Activated T-cell treated with anti-CD3 and anti-CD28 coated beads, Interleukin-2, amount 50 U/mL, for 72 hours (primary cell): Measurements from ENCODE around the gene RXRA. TPM values are rescaled to one million over a fixed set of nuclear protein-coding genes. Genes with fewer than 3 reads are reported as not detected.

Experiments
- ATAC-seq, 2 donors: fragments of 150-1000 bp; cut with Tn5 transposase; replicated peaks in 1 of 2; 2 replicates each; pipeline ENCODE4 v1.10.0; 2021; ENCODE audit warnings: moderate library complexity in 2 of 2, mild to moderate bottlenecking in 1 of 2
- DNase-seq, 2 donors: peaks; one replicate each; pipeline ENCODE4 v3.0.0; 2021 to 2022; ENCODE audit warnings: mixed read lengths in 1 of 2
- H3K27ac Mint-ChIP-seq: one replicate; pipeline ENCODE4 v1.8.0; 2022; ENCODE audit warnings: mild to moderate bottlenecking, moderate library complexity, mixed read lengths
- H3K27me3 Mint-ChIP-seq: one replicate; pipeline ENCODE4 v1.8.0; 2022; ENCODE audit warnings: low read depth, mixed read lengths
- H3K36me3 Mint-ChIP-seq, 2 donors: one replicate each; pipeline ENCODE4 v1.8.0; 2022; ENCODE audit warnings: mixed read lengths in 2 of 2, mild to moderate bottlenecking in 1 of 2; ENCODE audit not compliant: insufficient read depth in 2 of 2
- H3K4me1 Mint-ChIP-seq: one replicate; pipeline ENCODE4 v1.8.0; 2022; ENCODE audit warnings: low read depth, mixed read lengths
- H3K4me3 Mint-ChIP-seq, 2 donors: one replicate each; pipeline ENCODE4 v1.8.0; 2022; ENCODE audit warnings: mild to moderate bottlenecking in 2 of 2, mixed read lengths in 2 of 2, moderate library complexity in 2 of 2
- H3K9me3 Mint-ChIP-seq, 2 donors: one replicate each; pipeline ENCODE4 v1.8.0; 2022; ENCODE audit warnings: mixed read lengths in 2 of 2
- total RNA-seq, 2 donors: library from RNA; stranded (reverse); gene quantifications; one replicate each; pipeline ENCODE4 v1.2.3, GENCODE V29; 2022

RXRA gene
- total RNA-seq, 2 donors from 2014 or later: 4.9 to 12.4 TPM

DNA sequence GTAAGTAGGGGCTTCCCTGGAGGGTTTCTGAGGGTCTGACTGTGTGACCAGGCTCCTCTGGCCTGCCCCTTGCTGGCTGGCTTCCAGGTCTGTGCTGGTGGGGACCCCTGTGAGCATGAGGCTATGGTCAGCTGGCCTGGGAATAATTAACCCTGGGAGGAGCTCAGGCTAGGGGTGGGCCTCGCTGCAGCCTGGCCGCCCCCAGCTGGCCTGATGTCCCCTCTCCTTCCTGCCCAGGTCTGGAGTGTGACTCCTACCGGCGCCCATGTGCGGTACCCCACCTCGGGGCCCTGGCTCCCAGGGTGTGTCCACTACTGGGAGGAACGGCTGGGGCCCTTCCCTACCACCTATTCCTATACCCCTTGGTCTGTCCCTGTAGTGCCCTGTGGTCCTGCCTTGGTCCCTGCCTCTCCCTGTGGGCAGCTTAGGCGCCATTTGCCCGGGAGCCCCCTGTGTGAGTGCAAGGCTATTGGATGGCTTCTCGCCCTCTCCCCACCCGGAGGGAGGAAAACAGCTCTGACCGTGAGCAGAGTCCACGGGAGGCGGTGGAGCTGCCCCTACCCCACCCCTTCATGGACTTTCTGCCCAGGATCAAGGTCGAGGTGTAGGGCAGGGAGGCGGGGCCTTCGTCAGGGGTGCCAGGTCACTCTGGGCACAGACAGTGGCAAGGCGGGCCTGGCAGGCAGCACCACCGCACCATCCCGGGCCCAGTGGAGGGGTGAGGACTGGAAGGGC, 9.4 kb downstream of the RXRA start:
- ATAC-seq (no peak), DNase-seq (no peak)
- Mint-ChIP-seq H3K36me3 (no peaks in the 10 kb centered on the region), H3K4me3 (no peak overlapping the region), H3K9me3 (no peaks in the 10 kb centered on the region), H3K27ac (no peak overlapping the region), H3K27me3 (no peaks in the 10 kb centered on the region), H3K4me1 (no peaks in the 10 kb centered on the region)

DNA sequence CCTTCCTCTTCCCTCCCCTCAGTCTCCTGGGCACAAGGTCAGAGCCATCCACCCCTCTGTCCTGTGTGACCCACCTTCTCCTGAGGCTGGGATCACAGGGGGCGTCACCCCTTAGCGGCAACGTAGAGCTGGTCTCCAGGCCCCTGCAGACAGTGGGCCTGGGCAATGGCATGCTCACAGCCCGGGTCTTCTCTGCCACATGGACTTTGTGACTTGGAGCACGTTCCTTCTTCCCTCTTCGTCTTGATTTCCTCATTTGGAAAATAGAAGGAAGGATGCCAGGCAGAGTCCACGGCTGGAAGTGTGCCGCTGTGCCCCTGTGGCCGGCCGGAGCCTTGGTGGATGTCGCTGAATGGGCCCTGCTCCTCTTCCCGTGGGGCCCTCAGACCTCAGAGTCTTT, 10.0 kb downstream of the RXRA start:
- Mint-ChIP-seq H3K36me3 (no peaks in the 10 kb centered on the region), H3K4me1 (no peaks in the 10 kb centered on the region), H3K27me3 (no peaks in the 10 kb centered on the region), H3K4me3 (no peak overlapping the region), H3K27ac (no peak overlapping the region), H3K9me3 (no peaks in the 10 kb centered on the region)
- no peak for ATAC-seq
- no peak for DNase-seq

DNA sequence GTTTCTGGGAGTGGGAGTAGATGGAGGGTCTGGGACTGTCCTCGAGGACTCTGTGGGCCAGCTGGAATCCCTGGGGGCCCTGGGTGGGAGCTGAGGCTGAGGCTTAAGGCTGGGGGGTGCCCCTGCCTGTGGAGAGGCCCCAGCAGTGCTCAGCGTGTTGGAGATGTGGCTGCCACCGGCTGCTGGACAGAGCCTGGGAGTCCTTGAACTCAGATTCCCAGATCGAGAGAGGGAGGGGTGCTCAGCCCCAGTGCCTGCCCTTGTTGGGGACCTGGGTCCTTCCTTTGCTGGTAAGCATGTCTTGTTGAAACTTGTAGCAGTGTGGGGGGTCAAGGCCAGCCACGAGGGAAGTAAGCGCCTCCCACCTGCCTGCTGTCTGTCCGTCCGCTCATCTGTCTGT, 10.7 kb downstream of the RXRA start:
- ATAC-seq (no peak), DNase-seq (no peak)
- Mint-ChIP-seq H3K4me1 (no peaks in the 10 kb centered on the region), H3K36me3 (no peaks in the 10 kb centered on the region), H3K9me3 (no peaks in the 10 kb centered on the region), H3K4me3 (no peak overlapping the region), H3K27me3 (no peaks in the 10 kb centered on the region), H3K27ac (no peak overlapping the region)

DNA sequence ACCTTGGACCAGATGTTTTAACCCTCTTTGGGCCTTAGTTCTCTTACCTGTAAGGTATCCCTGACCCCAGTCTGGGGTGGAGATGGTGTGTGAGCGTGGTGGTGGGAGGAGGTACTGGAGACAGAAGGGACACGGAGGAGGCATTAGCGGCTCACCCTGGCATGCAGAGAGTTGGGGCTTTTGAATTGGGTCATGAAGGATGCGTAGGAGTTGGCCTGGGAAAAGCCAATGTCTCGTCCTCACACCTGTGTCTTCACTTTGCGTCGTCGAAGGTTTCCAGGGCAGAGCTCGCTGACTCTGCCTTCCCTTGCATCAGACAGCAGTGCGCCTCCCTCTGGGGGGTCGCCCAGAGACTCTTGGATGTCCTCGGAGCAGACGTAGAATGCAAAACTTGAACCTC, 11.2 kb downstream of the RXRA start:
- Mint-ChIP-seq H3K36me3 (no peaks in the 10 kb centered on the region), H3K4me1 (no peaks in the 10 kb centered on the region), H3K9me3 (no peaks in the 10 kb centered on the region), H3K4me3 (no peak overlapping the region), H3K27ac (no peak overlapping the region), H3K27me3 (no peaks in the 10 kb centered on the region)
- DNase-seq (no peak), ATAC-seq (no peak)

DNA sequence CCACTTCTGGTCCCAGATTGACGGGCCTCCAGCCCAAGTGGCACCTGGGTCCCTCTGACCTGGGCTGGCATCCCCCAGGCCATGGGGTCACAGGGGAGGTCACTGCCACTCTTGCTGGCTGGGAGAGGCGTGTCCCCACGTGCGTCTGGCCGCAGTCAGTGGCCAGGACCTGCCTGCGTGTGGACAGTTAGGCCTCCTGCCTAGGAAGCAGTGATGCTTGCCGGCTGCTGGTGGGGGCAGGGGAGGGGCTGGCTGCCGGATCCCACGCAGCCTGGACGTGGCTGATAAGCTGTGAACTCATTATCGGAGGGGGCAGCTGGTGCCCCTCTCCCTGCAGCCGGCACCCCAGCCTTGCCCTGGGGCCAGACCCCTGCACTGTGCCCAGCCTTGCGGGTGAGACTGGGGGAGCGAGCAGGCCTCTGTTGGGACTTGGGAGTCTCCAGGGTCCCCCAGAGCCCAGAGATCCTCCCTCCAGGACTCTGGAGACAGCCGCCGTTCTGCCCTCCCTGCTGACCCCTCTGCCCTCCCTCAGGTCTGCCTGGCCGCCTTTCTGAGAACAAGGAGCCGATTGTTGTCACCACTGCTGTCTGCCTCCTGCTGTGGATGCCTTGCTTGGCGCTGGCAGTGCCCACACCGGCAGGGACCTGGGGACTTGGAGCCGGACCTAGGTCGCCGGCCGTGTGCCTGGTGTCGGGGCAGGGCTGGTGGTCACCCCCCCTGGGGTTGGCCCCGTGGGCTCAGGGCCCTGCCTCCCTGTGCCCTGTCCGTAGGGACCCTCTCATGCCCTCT, 12.3 kb downstream of the RXRA start:
- Mint-ChIP-seq H3K27ac (no peak overlapping the region), H3K9me3 (no peaks in the 10 kb centered on the region), H3K36me3 (no peaks in the 10 kb centered on the region), H3K4me3 (no peak overlapping the region), H3K4me1 (no peaks in the 10 kb centered on the region), H3K27me3 (no peaks in the 10 kb centered on the region)
- no peak for DNase-seq
- no peak for ATAC-seq

DNA sequence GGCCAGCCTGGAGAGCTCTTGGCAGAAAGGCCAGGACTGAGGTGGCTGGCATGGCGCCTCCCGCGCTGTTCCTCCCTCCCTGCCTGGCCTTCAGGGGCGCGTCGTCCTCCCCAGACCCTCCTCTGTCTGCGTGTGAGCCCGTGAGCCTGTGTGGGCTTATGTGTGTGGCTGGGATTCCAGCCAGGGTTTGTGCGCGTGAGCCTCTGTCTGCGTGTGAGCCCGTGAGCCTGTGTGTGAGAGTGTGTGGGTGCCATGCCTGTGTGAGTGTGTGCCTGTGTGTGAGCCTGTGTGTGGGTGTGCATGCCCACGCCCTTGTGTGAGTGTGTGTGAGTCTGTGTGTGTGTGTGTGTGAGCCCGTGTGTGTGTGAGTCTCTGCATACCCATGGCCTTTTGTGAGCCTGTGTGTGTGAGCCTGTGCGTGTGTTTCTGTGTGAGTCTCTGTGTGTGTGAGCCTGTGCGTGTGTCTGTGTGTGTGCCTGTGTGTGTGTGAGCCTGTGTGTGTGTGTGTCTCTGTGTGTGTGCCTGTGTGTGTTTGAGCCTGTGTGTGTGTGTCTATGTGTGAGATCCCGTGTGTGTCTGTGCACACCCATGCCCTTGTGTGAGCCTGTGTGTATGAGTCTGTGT, 13.0 kb downstream of the RXRA start:
- no peak for ATAC-seq
- no peaks in the 10 kb centered on the region for H3K27me3 Mint-ChIP-seq
- H3K4me1 Mint-ChIP-seq: peaks cover 4% of the 10 kb centered on the region
- no peaks in the 10 kb centered on the region for H3K9me3 Mint-ChIP-seq
- H3K36me3 Mint-ChIP-seq: no peaks in the 10 kb centered on the region
- H3K4me3 Mint-ChIP-seq: no peak overlapping the region
- no peak for DNase-seq
- H3K27ac Mint-ChIP-seq: no peak overlapping the region

DNA sequence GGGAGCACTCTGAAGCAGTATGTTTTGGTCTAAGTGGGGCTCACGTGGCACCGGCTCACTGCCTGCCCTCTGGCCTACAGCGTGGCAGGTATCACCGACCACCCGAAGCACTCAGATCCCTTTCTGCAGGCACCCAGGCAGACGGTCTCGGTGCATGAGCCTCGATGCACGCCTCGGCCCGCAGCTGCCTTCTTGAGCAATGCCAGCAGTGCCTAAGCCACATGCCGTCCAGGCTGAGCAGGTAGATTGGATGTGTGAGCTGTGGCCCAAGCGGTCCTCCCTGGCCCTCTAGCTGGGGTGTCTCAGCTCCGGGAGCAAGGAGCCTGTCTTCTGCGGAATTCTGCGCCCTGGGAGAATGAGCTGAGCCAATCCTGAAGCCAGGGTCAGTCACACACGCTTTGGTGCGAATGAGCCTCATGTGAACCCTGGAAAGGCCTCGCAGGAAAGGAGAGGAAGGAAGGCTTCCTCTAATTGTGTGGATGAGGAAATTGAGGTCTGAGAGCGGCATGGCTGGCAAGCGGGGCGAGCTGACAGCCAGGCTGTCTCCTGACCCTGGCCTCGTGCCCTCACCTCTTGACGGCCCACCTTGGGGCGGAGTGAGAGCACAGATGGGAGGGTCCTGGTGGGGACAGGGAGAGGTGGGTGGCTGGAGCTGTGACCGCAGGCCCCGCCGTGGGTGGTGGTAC, 14.4 kb downstream of the RXRA start:
- H3K4me3 Mint-ChIP-seq: no peak overlapping the region
- H3K27ac Mint-ChIP-seq: no peak overlapping the region
- no peaks in the 10 kb centered on the region for H3K9me3 Mint-ChIP-seq
- H3K27me3 Mint-ChIP-seq: no peaks in the 10 kb centered on the region
- ATAC-seq (no peak), DNase-seq (no peak)
- no peaks in the 10 kb centered on the region for H3K36me3 Mint-ChIP-seq
- H3K4me1 Mint-ChIP-seq: peaks cover 10% of the 10 kb centered on the region

DNA sequence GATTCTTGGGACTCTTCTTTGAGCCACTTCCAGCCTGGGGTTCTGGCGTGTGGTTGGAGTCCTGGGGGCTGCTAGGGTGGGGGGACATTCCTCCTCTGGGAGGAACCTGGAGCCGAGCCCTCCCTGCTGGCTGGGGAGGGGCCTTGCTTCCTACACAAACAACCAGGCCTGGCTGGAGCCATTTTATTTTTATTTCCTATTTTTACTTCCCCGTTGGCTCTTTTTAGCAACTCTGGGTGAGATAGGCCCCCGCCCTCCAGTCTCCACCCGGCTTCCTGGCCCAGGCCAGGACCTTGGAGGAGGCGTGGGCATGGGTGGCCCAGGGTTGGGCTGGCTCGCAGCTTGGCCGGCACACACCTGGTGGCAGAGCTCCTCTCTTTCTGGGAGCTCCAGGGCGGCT, 15.1 kb downstream of the RXRA start:
- DNase-seq (no peak), ATAC-seq (no peak)
- H3K4me1 Mint-ChIP-seq: peaks cover 10% of the 10 kb centered on the region
- no peak overlapping the region for H3K27ac Mint-ChIP-seq
- no peaks in the 10 kb centered on the region for H3K36me3 Mint-ChIP-seq
- H3K4me3 Mint-ChIP-seq: no peak overlapping the region
- no peaks in the 10 kb centered on the region for H3K9me3 Mint-ChIP-seq
- H3K27me3 Mint-ChIP-seq: no peaks in the 10 kb centered on the region

DNA sequence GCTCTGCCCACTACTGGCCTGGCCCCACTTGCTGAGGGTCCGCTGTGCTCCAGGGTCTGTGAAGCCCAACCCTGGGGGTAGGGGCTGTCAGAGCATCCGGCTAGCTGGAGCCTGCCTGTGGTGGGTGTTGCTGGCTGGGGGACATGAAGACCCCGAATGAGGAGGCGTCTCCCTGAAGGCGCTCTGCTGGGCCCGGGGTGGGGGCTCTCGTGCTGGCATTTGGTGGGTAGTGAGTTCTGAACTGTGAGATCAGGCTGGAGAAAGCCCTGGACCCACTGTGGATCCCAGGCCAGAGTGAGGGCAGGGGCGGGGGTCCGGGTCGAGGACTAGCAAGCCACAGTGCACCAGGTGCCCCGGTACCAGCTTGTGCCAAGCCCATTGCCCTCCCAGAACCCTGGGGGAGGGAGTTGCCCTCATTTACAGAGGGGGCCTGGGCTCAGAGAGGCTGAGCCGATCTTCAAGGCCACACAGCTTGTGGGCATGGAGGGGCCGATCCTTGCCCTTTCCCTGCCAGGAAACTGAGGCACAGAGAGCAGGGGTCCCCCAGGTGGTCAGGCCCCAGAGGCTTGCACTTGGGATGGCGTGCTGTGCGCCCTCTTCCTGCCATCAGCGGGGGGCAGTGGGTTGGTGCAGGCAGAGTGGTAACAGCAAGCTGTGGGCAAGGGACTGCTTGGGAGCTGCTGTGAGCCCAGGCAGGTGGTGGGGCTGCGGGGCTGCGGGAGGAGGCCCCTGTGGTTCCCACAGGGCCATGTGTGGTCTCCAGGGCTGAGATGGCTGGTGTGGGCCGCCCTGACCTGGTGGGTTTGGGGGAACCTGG, 15.9 kb downstream of the RXRA start:
- H3K4me3 Mint-ChIP-seq: no peak overlapping the region
- H3K36me3 Mint-ChIP-seq: no peaks in the 10 kb centered on the region
- H3K9me3 Mint-ChIP-seq: no peaks in the 10 kb centered on the region
- no peak for DNase-seq
- ATAC-seq: no peak
- no peak overlapping the region for H3K27ac Mint-ChIP-seq
- no peaks in the 10 kb centered on the region for H3K27me3 Mint-ChIP-seq
- peaks cover 10% of the 10 kb centered on the region for H3K4me1 Mint-ChIP-seq

DNA sequence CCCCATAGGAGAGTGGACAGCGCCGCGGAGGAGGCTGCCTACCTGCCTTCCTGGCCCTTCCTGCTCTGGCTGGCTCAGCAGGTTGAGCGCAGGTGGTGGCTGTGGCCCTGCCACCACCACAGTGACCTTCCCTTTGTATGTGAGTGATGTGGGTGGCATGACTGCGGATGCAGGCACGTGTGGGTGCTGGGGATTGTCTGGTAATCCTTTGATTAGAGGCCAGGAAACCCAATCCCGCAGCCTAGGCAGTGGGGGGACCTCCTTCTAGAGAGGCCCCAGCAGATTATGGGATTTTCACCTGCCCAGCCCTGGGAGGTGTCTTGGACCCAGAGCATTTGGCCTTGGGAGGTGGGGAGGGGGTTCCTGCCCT, 16.5 kb downstream of the RXRA start:
- no peak overlapping the region for H3K4me3 Mint-ChIP-seq

DNA sequence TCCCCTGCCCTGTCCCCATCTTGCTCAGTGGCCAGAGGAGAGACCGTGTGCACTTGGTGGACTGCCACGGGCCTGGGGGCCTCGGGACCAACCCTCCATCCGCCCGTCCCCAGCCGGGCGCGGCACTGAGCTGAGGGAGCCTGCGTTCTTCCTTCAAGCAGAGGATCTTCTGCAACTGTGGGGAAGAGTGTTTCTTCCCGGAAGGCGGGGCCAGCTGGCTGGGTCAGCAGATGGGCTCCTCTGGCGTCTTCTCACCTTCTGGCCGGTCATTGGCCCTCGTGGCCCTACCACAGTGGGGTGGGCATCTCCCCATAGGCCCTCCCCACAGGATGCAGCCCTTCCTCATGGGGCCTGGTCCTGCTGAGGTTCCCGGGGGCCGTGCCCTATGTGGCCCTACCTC, 17.4 kb downstream of the RXRA start:
- no peaks in the 10 kb centered on the region for H3K36me3 Mint-ChIP-seq
- ATAC-seq (peak in 1 of 2 donors; percentile 19), DNase-seq (no peak)
- peaks cover 10% of the 10 kb centered on the region for H3K4me1 Mint-ChIP-seq
- H3K4me3 Mint-ChIP-seq: no peak overlapping the region
- H3K9me3 Mint-ChIP-seq: no peaks in the 10 kb centered on the region
- no peaks in the 10 kb centered on the region for H3K27me3 Mint-ChIP-seq
- no peak overlapping the region for H3K27ac Mint-ChIP-seq

More for the DNA sequence above, 16.5 kb downstream of the RXRA start:
- H3K4me1 Mint-ChIP-seq: peaks cover 10% of the 10 kb centered on the region
- no peak overlapping the region for H3K27ac Mint-ChIP-seq
- H3K9me3 Mint-ChIP-seq: no peaks in the 10 kb centered on the region
- ATAC-seq (no peak), DNase-seq (no peak)
- H3K36me3 Mint-ChIP-seq: no peaks in the 10 kb centered on the region
- no peaks in the 10 kb centered on the region for H3K27me3 Mint-ChIP-seq

DNA sequence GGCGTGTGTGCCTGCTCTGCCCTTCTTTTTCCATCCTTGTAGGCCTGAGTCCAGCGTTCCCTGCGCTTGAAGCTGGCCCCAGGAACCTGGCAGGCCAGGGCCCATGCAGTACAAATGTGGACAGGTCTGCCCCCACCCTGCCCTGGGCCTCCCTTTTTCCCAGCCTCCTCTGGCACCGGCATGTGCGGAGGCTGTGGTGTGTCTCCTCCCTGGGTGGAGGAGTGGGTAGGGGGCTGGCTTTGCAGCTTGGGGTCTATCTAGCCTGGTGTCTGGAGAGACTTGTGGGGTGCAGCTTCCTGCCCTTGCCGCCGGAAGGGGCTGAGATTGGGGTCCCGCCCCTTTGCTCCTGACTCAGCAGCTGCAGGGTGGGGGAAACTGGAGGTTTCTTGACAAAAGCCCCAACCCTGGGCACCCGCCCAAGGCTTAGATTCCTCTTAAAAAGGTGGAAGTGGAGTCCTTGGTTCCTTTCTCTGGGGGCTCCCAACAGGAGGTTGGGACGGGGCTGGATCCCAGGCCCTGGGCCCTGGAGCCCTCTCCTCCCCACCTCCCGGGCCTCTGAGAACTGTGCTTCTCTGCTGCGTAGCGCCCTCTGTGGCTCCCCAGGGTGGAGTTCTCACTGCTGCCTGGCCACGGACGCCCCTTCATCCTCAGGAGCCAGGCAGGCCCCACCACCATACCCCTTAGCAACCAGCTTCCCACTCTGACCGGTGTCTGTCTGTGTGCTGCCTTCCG, 18.0 kb downstream of the RXRA start:
- DNase-seq (peak; percentile 19 to 47), ATAC-seq (peak; percentile 61 to 68)
- H3K4me1 Mint-ChIP-seq: peaks cover 10% of the 10 kb centered on the region
- H3K27me3 Mint-ChIP-seq: no peaks in the 10 kb centered on the region
- no peaks in the 10 kb centered on the region for H3K9me3 Mint-ChIP-seq
- no peaks in the 10 kb centered on the region for H3K36me3 Mint-ChIP-seq
- H3K4me3 Mint-ChIP-seq: peak overlapping the region in 1 of 2 donors; percentile 39
- H3K27ac Mint-ChIP-seq: no peak overlapping the region
